Keratinocyte (primary cell): ENCODE results near the gene ODAD2. TPM values are rescaled to one million over a fixed set of nuclear protein-coding genes. Genes with fewer than 3 reads are reported as not detected.

Experiments
- DNase-seq: peaks from one replicate; pipeline ENCODE4 v3.0.0-alpha.2; 2011; ENCODE audit warnings: low read depth, missing footprints, low spot score
- FAIRE-seq: peaks from 2 replicates; lab custom pipeline; 2011; peaks lifted over from hg19 to GRCh38; lab: Jason Lieb, UNC
- H2AFZ ChIP-seq: 2 replicates; pipeline ENCODE4 v1.6.0; 2012; ENCODE audit warnings: low read length, control low read depth, inconsistent platforms; ENCODE audit not compliant: control insufficient read depth
- H3K27ac ChIP-seq: 2 replicates; pipeline ENCODE4 v1.5.1; 2011; ENCODE audit warnings: low read length; ENCODE audit not compliant: control insufficient read depth, insufficient read depth
- H3K27me3 ChIP-seq: 3 replicates; pipeline ENCODE4 v1.6.0; 2011; ENCODE audit warnings: low read length; ENCODE audit not compliant: control insufficient read depth, insufficient read depth; ENCODE audit errors: extremely low read depth
- H3K36me3 ChIP-seq, 2 experiments: 2 replicates in 1 of 2; 3 replicates in 1 of 2; pipeline ENCODE4 v1.5.1; 2011; ENCODE audit warnings: low read length in 2 of 2, mild to moderate bottlenecking in 1 of 2; ENCODE audit not compliant: control insufficient read depth in 2 of 2, insufficient read depth in 2 of 2; ENCODE audit errors: extremely low read depth in 1 of 2
- H3K4me1 ChIP-seq: 3 replicates; pipeline ENCODE4 v1.5.1; 2011; ENCODE audit warnings: low read length; ENCODE audit not compliant: control insufficient read depth, insufficient read depth; ENCODE audit errors: extremely low read depth
- H3K4me2 ChIP-seq: 3 replicates; pipeline ENCODE4 v1.6.0; 2011; ENCODE audit warnings: low read depth, low read length; ENCODE audit not compliant: control insufficient read depth, insufficient read depth; ENCODE audit errors: extremely low read depth
- H3K4me3 ChIP-seq, 3 experiments: fragments of 200-600 bp in 1 of 3; sonication (generic) in 1 of 3; 2 replicates in 2 of 3; 3 replicates in 1 of 3; pipeline ENCODE4 v1.5.1; 2011 to 2016; ENCODE audit warnings: low read length in 3 of 3, mild to moderate bottlenecking in 3 of 3, control low read depth in 2 of 3, inconsistent platforms in 1 of 3, low read depth in 1 of 3, mixed read lengths in 1 of 3, mixed run types in 1 of 3, moderate library complexity in 1 of 3; ENCODE audit not compliant: control insufficient read depth in 2 of 3, insufficient read depth in 2 of 3; ENCODE audit errors: extremely low read depth in 1 of 3
- H3K79me2 ChIP-seq: 2 replicates; pipeline ENCODE4 v1.6.0; 2012; ENCODE audit warnings: low read length; ENCODE audit not compliant: control insufficient read depth, insufficient read depth
- H3K9ac ChIP-seq: 3 replicates; pipeline ENCODE4 v1.6.0; 2011; ENCODE audit warnings: low read length; ENCODE audit not compliant: control insufficient read depth, insufficient read depth; ENCODE audit errors: extremely low read depth
- H3K9me1 ChIP-seq: 3 replicates; pipeline ENCODE4 v1.6.0; 2011; ENCODE audit warnings: low read length; ENCODE audit not compliant: control insufficient read depth, insufficient read depth; ENCODE audit errors: extremely low read depth
- H3K9me3 ChIP-seq: 2 replicates; pipeline ENCODE4 v1.5.1; 2012; ENCODE audit warnings: low read depth, low read length; ENCODE audit not compliant: control insufficient read depth
- H4K20me1 ChIP-seq: 3 replicates; pipeline ENCODE4 v1.6.0; 2011; ENCODE audit warnings: low read length; ENCODE audit not compliant: control insufficient read depth, insufficient read depth; ENCODE audit errors: extremely low read depth
- CTCF ChIP-seq, 3 experiments: IDR thresholded peaks in 1 of 3; conservative IDR thresholded peaks in 1 of 3; optimal IDR thresholded peaks in 1 of 3; 2 replicates in 2 of 3; 3 replicates in 1 of 3; pipeline versions ENCODE3 to v1.5.1; 2011; ENCODE audit warnings: low read length in 3 of 3, mild to moderate bottlenecking in 3 of 3, moderate library complexity in 2 of 3, control low read depth in 1 of 3, inconsistent platforms in 1 of 3; ENCODE audit not compliant: insufficient read depth in 2 of 3; ENCODE audit errors: extremely low read depth in 1 of 3
- EZH2 ChIP-seq: IDR thresholded peaks from one replicate; pipeline ENCODE4 v1.6.1; 2012; ENCODE audit warnings: inconsistent platforms, mild to moderate bottlenecking, low read length, moderate library complexity
- dilution Hi-C: fragments of 300-500 bp; cut with MboI; formaldehyde crosslinking; loops from one replicate; pipeline ENCODE4 v1.7.0; 2020; ENCODE audit warnings: low sequenced_read_pairs; ENCODE audit not compliant: extremely low pct_ligation_motif_present
- polyA plus RNA-seq, 5 experiments: library from polyadenylated mRNA; depleted of rRNA in 3 of 5; stranded (reverse) in 3 of 5; stranded (forward) in 1 of 5; unstranded in 1 of 5; fragments of >200 nt; gene quantifications; 1 replicate in 1 of 5; 2 replicates in 3 of 5; 3 replicates in 1 of 5; pipeline versions ENCODE4 v1.2.1 to v1.2.3, GENCODE V29; 2011 to 2012; ENCODE audit warnings: missing spikeins in 2 of 5, low read depth in 1 of 5, low replicate concordance in 1 of 5

Gene ODAD2
- polyA plus RNA-seq, 1 donor (not counting 4 experiments of a cell fraction or from before 2014, with no cell fraction given), result not detected

GRCh38 chr10:27833792-27834191 lies 165.1 kb downstream of the ODAD2 start:
- FAIRE-seq (no peak), DNase-seq (no peak)
- no peaks in the 10 kb centered on the region for H3K27me3 ChIP-seq
- no peak overlapping the region for H3K4me2 ChIP-seq
- no peak overlapping the region for H3K9ac ChIP-seq
- H3K79me2 ChIP-seq, result no peaks in the 10 kb centered on the region
- no peaks in the 10 kb centered on the region for H3K36me3 ChIP-seq
- no peaks in the 10 kb centered on the region for H3K9me1 ChIP-seq
- H3K4me3 ChIP-seq, result no peak overlapping the region
- no peaks in the 10 kb centered on the region for H4K20me1 ChIP-seq
- no peak overlapping the region for H2AFZ ChIP-seq
- H3K9me3 ChIP-seq, result no peaks in the 10 kb centered on the region
- dilution Hi-C loops, result no loop called here
- TF ChIP-seq EZH2 (no peak), CTCF (optimal IDR thresholded peaks at IDR 0.05 in 1 of 3, IDR thresholded peaks at IDR 0.05 in 1 of 3, conservative IDR thresholded peaks at IDR 0.05 in 1 of 3; ENCODE audit: extremely low read depth in 1 of 3, insufficient read depth in 2 of 3, low read length in 3 of 3) (no peak)
- H3K27ac ChIP-seq, result no peak overlapping the region
- H3K4me1 ChIP-seq, result no peaks in the 10 kb centered on the region

DNA sequence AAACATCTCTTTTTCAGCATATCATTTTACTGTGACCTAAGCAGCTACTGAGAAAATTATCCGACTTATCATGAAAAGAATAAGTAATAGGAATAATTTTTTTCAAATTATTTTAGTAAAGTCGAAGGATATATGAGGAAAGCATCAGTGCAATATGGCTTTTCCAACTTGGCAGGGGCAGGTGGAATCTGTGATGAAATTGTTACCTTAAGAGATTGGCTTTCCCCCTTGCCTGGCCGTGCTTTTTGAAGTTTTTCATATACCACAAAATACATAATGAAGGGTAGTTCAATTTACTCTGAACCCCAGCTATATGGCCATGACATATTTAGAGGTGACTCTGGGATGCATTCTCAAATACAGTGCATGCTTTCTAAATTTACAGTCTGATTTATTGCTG lies 166.1 kb downstream of the ODAD2 start:
- dilution Hi-C loops, result no loop called here
- Histone ChIP-seq H3K4me1 (no peaks in the 10 kb centered on the region), H3K9me1 (no peaks in the 10 kb centered on the region), H2AFZ (no peak overlapping the region), H3K27me3 (no peaks in the 10 kb centered on the region), H3K36me3 (no peaks in the 10 kb centered on the region), H3K27ac (no peak overlapping the region), H3K9me3 (no peaks in the 10 kb centered on the region), H4K20me1 (no peaks in the 10 kb centered on the region), H3K4me2 (no peak overlapping the region), H3K9ac (no peak overlapping the region), H3K79me2 (no peaks in the 10 kb centered on the region), H3K4me3 (no peak overlapping the region)
- no peak for DNase-seq
- TF ChIP-seq CTCF (optimal IDR thresholded peaks at IDR 0.05 in 1 of 3, IDR thresholded peaks at IDR 0.05 in 1 of 3, conservative IDR thresholded peaks at IDR 0.05 in 1 of 3; ENCODE audit: extremely low read depth in 1 of 3, insufficient read depth in 2 of 3, low read length in 3 of 3), result no peak
- TF ChIP-seq EZH2, result no peak
- FAIRE-seq, result no peak
